Measurements from ENCODE around the gene EXOC8. TPM values are rescaled to one million over a fixed set of nuclear protein-coding genes. Genes with fewer than 3 reads are reported as not detected.

The EXOC8 gene
- total and polyA plus RNA-seq, 2 of the 13 experiments (the other 11 are each of a cell fraction or from before 2014, with no cell fraction given) = 2.1 to 7.9 TPM

- peaks cover 12 to 39% of the 10 kb centered on the region in 2 experiments for H3K36me3 ChIP-seq (replicated peaks in 1 of 2; ENCODE audit: control insufficient read depth in 1 of 2, insufficient read depth in 2 of 2, low read length in 2 of 2)
- H3K4me1 ChIP-seq (ENCODE audit: insufficient read depth, low read length) = 0 out of 2 replicates have a peak, but pooled peaks cover 8% of the 10 kb centered on the region
- FAIRE-seq (no peak), DNase-seq (ENCODE audit: low spot score) (no peak), ATAC-seq (no peak)
- H3K9ac ChIP-seq (ENCODE audit: insufficient read depth, low read depth, low read length) = no peak overlapping the region
- no peak overlapping the region for H3K4me2 ChIP-seq (ENCODE audit: low read depth, low read length)
- no peaks in the 10 kb centered on the region for H3K9me3 ChIP-seq (ENCODE audit: low read length)
- no peak overlapping the region for H3K4me3 ChIP-seq (replicated peaks in 1 of 3; ENCODE audit: insufficient read depth in 1 of 3, low read depth in 2 of 3, low read length in 3 of 3)
- ChIA-PET POLR2A (no interaction called here), CTCF (ENCODE audit: low intra/inter-chr PET ratio, low total read pairs) (no interaction called here)
- 91% methylated on average over 4 of the region's 4 CpGs for WGBS (ENCODE audit: low lambda C conversion rate)
- no peak overlapping the region for H3K27ac ChIP-seq (ENCODE audit: extremely low read length, insufficient read depth, low read length)
- no peaks in the 10 kb centered on the region; a peak in 1 of 5 replicates for H3K27me3 ChIP-seq (ENCODE audit: control insufficient read depth in 1 of 2, insufficient read depth in 2 of 2, low read length in 2 of 2)
- intact Hi-C loops (cut with micrococcal nuclease; ENCODE audit: unreplicated experiment) (no loop called here), in situ Hi-C loops (cut with HindIII; ENCODE audit: extremely low pct_ligation_motif_present, low pct_unique_long_range_greater_than_20kb) (no loop called here)
- H4K20me1 ChIP-seq (ENCODE audit: insufficient read depth, low read length) = peaks cover 47% of the 10 kb centered on the region
- no peak overlapping the region for H2AFZ ChIP-seq (ENCODE audit: low read length)
- no TSS peak for BruUV-seq (replicated peaks)
- H3K79me2 ChIP-seq (ENCODE audit: insufficient read depth, low read length) = peaks cover 79% of the 10 kb centered on the region
- TF ChIP-seq ZNF121 (CRISPR knock-in tag; IDR thresholded peaks at IDR 0.05) (no peak), ZNF318 (CRISPR knock-in tag; IDR thresholded peaks at IDR 0.05) (no peak), ZBTB38 (CRISPR knock-in tag; IDR thresholded peaks at IDR 0.05) (no peak), ZNF770 (CRISPR knock-in tag; IDR thresholded peaks at IDR 0.05) (no peak), CC2D1A (CRISPR knock-in tag; IDR thresholded peaks at IDR 0.05) (no peak), ZSCAN31 (CRISPR knock-in tag; IDR thresholded peaks at IDR 0.05; ENCODE audit: low read depth) (no peak), FOXO4 (CRISPR knock-in tag; conservative IDR thresholded peaks at IDR 0.05) (no peak), ZKSCAN8 (CRISPR knock-in tag; IDR thresholded peaks at IDR 0.05; ENCODE audit: borderline replicate concordance) (no peak), ZNF574 (CRISPR knock-in tag; IDR thresholded peaks at IDR 0.05) (no peak), ZNF781 (CRISPR knock-in tag; IDR thresholded peaks at IDR 0.05; ENCODE audit: borderline replicate concordance, not compliant biosample characterization) (no peak)
Measured at GRCh38 chr1:231374394-231374793, 36.7 kb upstream of the EXOC8 start.

All from HepG2 (cell line).